Ishikawa (cell line): ENCODE measurements around the gene FAM219A.

Experiments used
- CEBPB ChIP-seq: IDR thresholded peaks from 2 replicates; pipeline ENCODE4 v1.6.1; 2012
- CREB1 ChIP-seq: IDR thresholded peaks from 2 replicates; pipeline ENCODE4 v1.6.1; 2012; ENCODE audit warnings: low read depth
- EGR1 ChIP-seq: IDR thresholded peaks from 2 replicates; pipeline ENCODE4 v1.6.1; 2012
- EP300 ChIP-seq: IDR thresholded peaks from 2 replicates; pipeline ENCODE4 v1.6.1; 2012; ENCODE audit warnings: borderline replicate concordance
- FOXM1 ChIP-seq: IDR thresholded peaks from 2 replicates; pipeline ENCODE4 v1.6.1; 2012; ENCODE audit warnings: low read depth, borderline replicate concordance
- MAX ChIP-seq: IDR thresholded peaks from 2 replicates; pipeline ENCODE4 v1.6.1; 2012
- NFIC ChIP-seq: IDR thresholded peaks from 2 replicates; pipeline ENCODE4 v1.6.1; 2012
- RAD21 ChIP-seq: IDR thresholded peaks from 2 replicates; pipeline ENCODE4 v1.6.1; 2012; ENCODE audit warnings: low read depth
- REST ChIP-seq: IDR thresholded peaks from 2 replicates; pipeline ENCODE4 v1.6.1; 2012; ENCODE audit warnings: low read depth, mild to moderate bottlenecking
- TAF1 ChIP-seq: IDR thresholded peaks from 2 replicates; pipeline ENCODE4 v1.6.1; 2012; ENCODE audit warnings: low read depth, mild to moderate bottlenecking
- TCF12 ChIP-seq: IDR thresholded peaks from 2 replicates; pipeline ENCODE4 v1.6.1; 2012; ENCODE audit warnings: low read depth
- TEAD4 ChIP-seq: IDR thresholded peaks from 2 replicates; pipeline ENCODE4 v1.6.1; 2012
- USF1 ChIP-seq: IDR thresholded peaks from 2 replicates; pipeline ENCODE4 v1.6.1; 2012
- YY1 ChIP-seq: IDR thresholded peaks from 2 replicates; pipeline ENCODE4 v1.6.1; 2012; ENCODE audit warnings: low read depth
- ZBTB7A ChIP-seq: IDR thresholded peaks from 2 replicates; pipeline ENCODE4 v1.6.1; 2012; ENCODE audit warnings: low read depth

FAM219A gene

GRCh38 chr9:34500623-34501267 lies 42.4 kb upstream of the FAM219A start:
- TF ChIP-seq TCF12 (no peak), RAD21 (peak; percentile 89)

- TF ChIP-seq RAD21: no peak
- TF ChIP-seq FOXM1: no peak
- no peak for TF ChIP-seq MAX
- TF ChIP-seq REST: no peak
- TF ChIP-seq EP300: no peak
- no peak for TF ChIP-seq TEAD4
Measured at GRCh38 chr9:34499076-34499475, 40.7 kb upstream of the FAM219A start.

GRCh38 chr9:34498553-34498952 lies 40.2 kb upstream of the FAM219A start:
- no peak for TF ChIP-seq FOXM1
- TF ChIP-seq YY1: no peak
- no peak for TF ChIP-seq NFIC
- no peak for TF ChIP-seq TAF1
- no peak for TF ChIP-seq ZBTB7A
- no peak for TF ChIP-seq CEBPB
- TF ChIP-seq RAD21: no peak
- no peak for TF ChIP-seq CREB1
- TF ChIP-seq TEAD4: no peak
- TF ChIP-seq REST: no peak
- TF ChIP-seq MAX: no peak
- no peak for TF ChIP-seq TCF12
- TF ChIP-seq EGR1: no peak
- no peak for TF ChIP-seq EP300

GRCh38 chr9:34496149-34496712 lies 37.9 kb upstream of the FAM219A start:
- TF ChIP-seq CEBPB (no peak), FOXM1 (no peak), TEAD4 (no peak), RAD21 (no peak), TCF12 (no peak), CREB1 (no peak), EGR1 (no peak), USF1 (no peak), REST (no peak), ZBTB7A (no peak), EP300 (no peak), YY1 (no peak), MAX (no peak), NFIC (no peak)

- TF ChIP-seq REST (peak; percentile 96), EGR1 (peak; percentile 44; the same call in 1 of the 2 replicates), YY1 (peak; percentile 55; the same call in 1 of the 2 replicates), RAD21 (peak; percentile 9; the same call in 1 of the 2 replicates), TEAD4 (peak; percentile 47; the same call in 1 of the 2 replicates), TCF12 (no peak), NFIC (0 out of 2 replicates have a peak, but pooled peaks have one; percentile 6), FOXM1 (no peak), TAF1 (no peak)
Measured at GRCh38 chr9:34493972-34494535, 35.7 kb upstream of the FAM219A start.
